ENCODE measurements around the gene TRANK1. TPM values are rescaled to one million over a fixed set of nuclear protein-coding genes. Genes with fewer than 3 reads are reported as not detected.

The TRANK1 gene
- total RNA-seq, 1 experiment from 2014 or later, result 10.5 TPM

GRCh38 chr3:36993326-36994283 lies 48.8 kb upstream of the TRANK1 start, which contains the start of gene MLH1:
Gene MLH1 (plus strand): TSS chr3:36993518. CDS start chr3:36993548, 30 bp downstream.
- CTCF ChIA-PET, result interaction anchor here (0.7 to 5.5 kb wide), 12 partner anchors 14 to 230 kb away, joined by 3 to 63 read pairs (median 4); no protein-coding TSS in a partner anchor
- no peak within 1 kb of the TSS for H3K27ac Mint-ChIP-seq
- H3K9me3 Mint-ChIP-seq, result 0 out of 2 replicates have a peak, but pooled peaks cover 3% of the 10 kb centered on the region
- H3K27me3 Mint-ChIP-seq (ENCODE audit: low read depth), result no peaks in the 10 kb centered on the region
- peaks cover 35% of the 10 kb centered on the region for H3K36me3 Mint-ChIP-seq
- H3K4me3 Mint-ChIP-seq, result no peak within 1 kb of the TSS
- DNase-seq (ENCODE audit: low spot score), result peak; percentile 99
- H3K4me1 Mint-ChIP-seq, result peaks cover 29% of the 10 kb centered on the region
- ATAC-seq, result peak; percentile 92
- POLR2A ChIA-PET, result interaction anchor here (0.7 to 2.0 kb wide), 9 partner anchors 20 to 255 kb away, joined by 3 to 11 read pairs (median 4); partner anchors contain the start of gene TRANK1
- TF ChIP-seq SMAD3 (CRISPR knock-in tag; IDR thresholded peaks at IDR 0.05; ENCODE audit: borderline replicate concordance), result peak; percentile 92; the same call in 1 of the 2 replicates
- no peak for TF ChIP-seq NFATC4 (CRISPR knock-in tag; IDR thresholded peaks at IDR 0.05)
- no peak for TF ChIP-seq PRRX2 (CRISPR knock-in tag; IDR thresholded peaks at IDR 0.05)
- no peak for TF ChIP-seq ZNF423 (CRISPR knock-in tag; IDR thresholded peaks at IDR 0.05)
- TF ChIP-seq ETV6 (CRISPR knock-in tag; IDR thresholded peaks at IDR 0.05), result peak; percentile 77
- no peak for TF ChIP-seq FOXP1 (CRISPR knock-in tag; IDR thresholded peaks at IDR 0.05; ENCODE audit: borderline replicate concordance)
- peak; percentile 59 for TF ChIP-seq USF1 (CRISPR knock-in tag; IDR thresholded peaks at IDR 0.05)
- TF ChIP-seq GRHL2 (CRISPR knock-in tag; IDR thresholded peaks at IDR 0.05; ENCODE audit: insufficient replicate concordance, severe bottlenecking), result no peak
- TF ChIP-seq NR1H2 (CRISPR knock-in tag; IDR thresholded peaks at IDR 0.05), result no peak
- no peak for TF ChIP-seq ZNF532 (CRISPR knock-in tag; IDR thresholded peaks at IDR 0.05; ENCODE audit: borderline replicate concordance)
- TF ChIP-seq SP1 (CRISPR knock-in tag; conservative IDR thresholded peaks at IDR 0.05), result peak; percentile 56; the same call in 1 of the 2 replicates
- peak; percentile 94 for TF ChIP-seq CREM (CRISPR knock-in tag; IDR thresholded peaks at IDR 0.05)
- TF ChIP-seq ZNF138 (CRISPR knock-in tag; conservative IDR thresholded peaks at IDR 0.05), result no peak
- TF ChIP-seq RORB (CRISPR knock-in tag; IDR thresholded peaks at IDR 0.05), result no peak
- TF ChIP-seq USF2 (CRISPR knock-in tag; IDR thresholded peaks at IDR 0.05), result no peak; the same call in 1 of the 2 replicates
- peak; percentile 69; the same call in 1 of the 2 replicates for TF ChIP-seq E2F1 (CRISPR knock-in tag; IDR thresholded peaks at IDR 0.05)
- no peak for TF ChIP-seq ZNF671 (CRISPR knock-in tag; IDR thresholded peaks at IDR 0.05)
- no peak for TF ChIP-seq ATF3 (CRISPR knock-in tag; conservative IDR thresholded peaks at IDR 0.05)
- peak; percentile 63 for TF ChIP-seq FOXK1 (CRISPR knock-in tag; IDR thresholded peaks at IDR 0.05)
- TF ChIP-seq ZNF232 (CRISPR knock-in tag; IDR thresholded peaks at IDR 0.05), result peak; percentile 70; the same call in 1 of the 2 replicates
- no peak for TF ChIP-seq PRDM15 (CRISPR knock-in tag; IDR thresholded peaks at IDR 0.05)
- TF ChIP-seq IRF1 (CRISPR knock-in tag; IDR thresholded peaks at IDR 0.05), result peak; percentile 33; the same call in 1 of the 2 replicates
- TF ChIP-seq TCF7 (CRISPR knock-in tag; IDR thresholded peaks at IDR 0.05; ENCODE audit: low read depth), result no peak

Data from WTC11 (cell line).